GM12878 (cell line): ENCODE data around the gene CTNNAL1. TPM values are rescaled to one million over a fixed set of nuclear protein-coding genes. Genes with fewer than 3 reads are reported as not detected.
"Not testable (repeated sequence)": the region's sequence is repeated elsewhere in the genome, so short reads cannot be mapped to it uniquely, and the experiment has no call there.

Experiments used
- ATAC-seq: fragments of 200-7000 bp; cut with Tn5 transposase; 3 replicates; pipeline ENCODE4 v1.9.1; 2020; ENCODE audit warnings: mild to moderate bottlenecking, moderate library complexity
- BruUV-seq: library from RNA; stranded (reverse); fragments of 400-500 nt; replicated peaks from 2 replicates; lab custom pipeline; 2021; lab: Mats Ljungman, UMichigan
- CTCF ChIA-PET: fragments of 300-600 bp; sonication (Branson Sonifier 250); formaldehyde crosslinking; extraction: SDS; loops from one replicate; lab custom pipeline; 2021; ENCODE audit warnings: inconsistent platforms; lab: Yijun Ruan, JAX
- POLR2A ChIA-PET: fragments of 350-600 bp; formaldehyde crosslinking; extraction: SDS; loops from one replicate; lab custom pipeline; 2021; ENCODE audit warnings: inconsistent platforms; lab: Charles Lee
- RAD21 ChIA-PET: fragments of 300-600 bp; sonication (Branson Sonifier 250); formaldehyde crosslinking; loops from one replicate; lab custom pipeline; 2023; ENCODE audit warnings: antibody characterized with exemption; ENCODE audit not compliant: unreplicated experiment; lab: Charles Lee
- SMC1A ChIA-PET: fragments of 300-600 bp; sonication (Branson Sonifier 250); formaldehyde crosslinking; loops from one replicate; lab custom pipeline; 2023; ENCODE audit not compliant: unreplicated experiment, uncharacterized antibody; lab: Charles Lee
- DNase-seq: peaks from one replicate; pipeline ENCODE4 v3.0.0-alpha.2; 2011; ENCODE audit warnings: low read depth, low spot score
- FAIRE-seq: peaks from 3 replicates; lab custom pipeline; 2011; peaks lifted over from hg19 to GRCh38; lab: Jason Lieb, UNC
- H2AFZ ChIP-seq: 2 replicates; pipeline ENCODE4 v1.6.0; 2011; ENCODE audit warnings: low read depth, low read length, control low read depth; ENCODE audit not compliant: control insufficient read depth
- H3K27ac ChIP-seq: 2 replicates; pipeline ENCODE4 v1.5.1; 2011; ENCODE audit warnings: control low read depth; ENCODE audit not compliant: control insufficient read depth, insufficient read depth
- H3K27me3 ChIP-seq, 2 experiments: replicated peaks in 1 of 2; 2 replicates each; pipeline versions ENCODE4 v1.6.0 to v1.6.1; 2011; ENCODE audit warnings: low read length in 1 of 2; ENCODE audit not compliant: control insufficient read depth in 2 of 2, insufficient read depth in 2 of 2
- H3K36me3 ChIP-seq, 2 experiments: 2 replicates each; pipeline ENCODE4 v1.5.1; 2011; ENCODE audit warnings: low read length in 1 of 2; ENCODE audit not compliant: control insufficient read depth in 2 of 2, insufficient read depth in 2 of 2
- H3K4me1 ChIP-seq: 2 replicates; pipeline ENCODE4 v1.6.1; 2011; ENCODE audit warnings: mild to moderate bottlenecking, low read length, moderate library complexity, mixed read lengths; ENCODE audit not compliant: control insufficient read depth, insufficient read depth
- H3K4me2 ChIP-seq: 2 replicates; pipeline ENCODE4 v1.6.0; 2011; ENCODE audit warnings: control low read depth; ENCODE audit not compliant: control insufficient read depth, insufficient read depth
- H3K4me3 ChIP-seq: fragments of 200-600 bp; sonication (generic); 2 replicates; pipeline ENCODE4 v1.5.1; 2016
- H3K79me2 ChIP-seq: 2 replicates; pipeline ENCODE4 v1.6.0; 2011; ENCODE audit warnings: low read length; ENCODE audit not compliant: control insufficient read depth, insufficient read depth
- H3K9ac ChIP-seq: 2 replicates; pipeline ENCODE4 v1.8.0; 2011; ENCODE audit warnings: low read length, control low read depth, mixed read lengths; ENCODE audit not compliant: control insufficient read depth, insufficient read depth
- H3K9me3 ChIP-seq: replicated peaks from 3 replicates; pipeline ENCODE4 v1.5.1; 2011; ENCODE audit warnings: mild to moderate bottlenecking, low read length; ENCODE audit not compliant: control insufficient read depth, insufficient read depth
- H4K20me1 ChIP-seq: 2 replicates; pipeline ENCODE4 v1.6.0; 2011; ENCODE audit not compliant: control insufficient read depth, insufficient read depth
- ASH2L ChIP-seq: fragments of 300-600, 200-600 bp; sonication (generic); IDR thresholded peaks from 2 replicates; pipeline ENCODE4 v1.6.1; 2017; ENCODE audit warnings: low read depth, mild to moderate bottlenecking, borderline replicate concordance
- DPF2 ChIP-seq: fragments of 450-650 bp; IDR thresholded peaks from 2 replicates; pipeline ENCODE4 v1.6.1; 2017; ENCODE audit warnings: mild to moderate bottlenecking
- IKZF2 ChIP-seq, 2 experiments: fragments of 450-650 bp; IDR thresholded peaks; 2 replicates each; pipeline ENCODE4 v1.6.1; 2017; ENCODE audit warnings: mild to moderate bottlenecking in 2 of 2, moderate library complexity in 2 of 2
- NR2F1 ChIP-seq: fragments of 450-650 bp; conservative IDR thresholded peaks from 2 replicates; pipeline ENCODE4 v1.6.1; 2017; ENCODE audit warnings: mild to moderate bottlenecking
- SMARCA5 ChIP-seq: fragments of 450-650 bp; IDR thresholded peaks from 2 replicates; pipeline ENCODE4 v1.6.1; 2017; ENCODE audit warnings: mild to moderate bottlenecking
- SREBF1 ChIP-seq: IDR thresholded peaks from 2 replicates; pipeline ENCODE4 v1.6.1; 2012; ENCODE audit warnings: mild to moderate bottlenecking, low read length
- USF1 ChIP-seq: IDR thresholded peaks from 2 replicates; pipeline ENCODE4 v1.6.1; 2011; ENCODE audit warnings: borderline replicate concordance, low read depth, mild to moderate bottlenecking, moderate library complexity, mixed read lengths, low read length; ENCODE audit not compliant: insufficient read depth; ENCODE audit errors: extremely low read length
- ZBED1 ChIP-seq: IDR thresholded peaks from 2 replicates; pipeline ENCODE4 v1.6.1; 2016; ENCODE audit warnings: borderline replicate concordance
- WGBS: methylation state at CpG from one replicate; pipeline ENCODE4 v1.1.6; 2016; ENCODE audit warnings: low lambda C conversion rate; ENCODE audit not compliant: insufficient replicate concordance, insufficient coverage; ENCODE audit errors: missing lambda C conversion rate; 5-methylcytosine and 5-hydroxymethylcytosine counted together
- in situ Hi-C: fragments of 300-500 bp; cut with MboI; formaldehyde crosslinking; loops from 9 replicates; pipeline ENCODE4 v1.14.3; 2018; ENCODE audit warnings: mixed read lengths
- intact Hi-C: fragments of 100-400 bp; cut with micrococcal nuclease; formaldehyde crosslinking; loops from one replicate; pipeline ENCODE4 v1.14.2; 2022; ENCODE audit not compliant: unreplicated experiment
- polyA plus RNA-seq, 11 experiments: library from polyadenylated mRNA; depleted of rRNA in 4 of 11; unstranded in 6 of 11; stranded (reverse) in 5 of 11; fragments of >200 nt; fragmentation: Nextera tagmentation in 4 of 11; fragmentation: Illumina TruSeq in 1 of 11; extraction: Ambion mirVana in 4 of 11; extraction: Trizol in 1 of 11; gene quantifications; 1 replicate in 1 of 11; 2 replicates in 10 of 11; pipeline versions ENCODE4 v1.2.1 to v1.2.3, GENCODE V29; 2011 to 2016; ENCODE audit warnings: inconsistent platforms in 2 of 11, missing spikeins in 2 of 11, low read depth in 1 of 11
- total RNA-seq, 4 experiments: library from RNA; depleted of rRNA in 3 of 4; stranded (reverse); fragments of >200 nt in 3 of 4; fragmentation: Illumina TruSeq in 1 of 4; extraction: Trizol in 1 of 4; gene quantifications; 2 replicates each; pipeline versions ENCODE4 v1.2.1 to v1.2.3, GENCODE V29; 2013 to 2021

CTNNAL1 gene
- total and polyA plus RNA-seq, 10 of the 15 experiments (the other 5 are each of a cell fraction or from before 2014, with no cell fraction given): 16.3 to 82.5 (median 45.2) TPM

- TF ChIP-seq ZBED1 (no peak), NR2F1 (no peak), SMARCA5 (no peak), DPF2 (no peak), IKZF2 (IDR thresholded peaks at IDR 0.05) (no peak)
Measured at GRCh38 chr9:109060191-109060590, 46.9 kb upstream of the CTNNAL1 start (continued).

- not testable (repeated sequence) for FAIRE-seq
- peaks cover 9 to 35% of the 10 kb centered on the region in 2 experiments for H3K36me3 ChIP-seq
Measured at GRCh38 chr9:109053121-109053520, 39.8 kb upstream of the CTNNAL1 start.

GRCh38 chr9:109052416-109052815 lies 39.1 kb upstream of the CTNNAL1 start:
- Histone ChIP-seq H3K27ac (no peak overlapping the region), H2AFZ (no peak overlapping the region), H3K36me3 (peaks cover 9 to 39% of the 10 kb centered on the region in 2 experiments), H3K9ac (no peak overlapping the region), H3K79me2 (no peaks in the 10 kb centered on the region), H3K27me3 (no peaks in the 10 kb centered on the region), H3K4me2 (no peak overlapping the region), H3K4me3 (no peak overlapping the region), H3K4me1 (no peaks in the 10 kb centered on the region), H3K9me3 (no peaks in the 10 kb centered on the region), H4K20me1 (no peaks in the 10 kb centered on the region)
- POLR2A ChIA-PET: interaction anchor here (0.6 kb wide), 1 partner anchor 545 kb away, joined by 4 read pairs; no protein-coding TSS in a partner anchor
- no peak for TF ChIP-seq SREBF1
- no peak for TF ChIP-seq ASH2L
- no peak for TF ChIP-seq USF1
- CTCF ChIA-PET: interaction anchor here (1.5 kb wide), 1 partner anchor 9 kb away, joined by 4 read pairs; no protein-coding TSS in a partner anchor
- SMC1A ChIA-PET: interaction anchor here (1.1 kb wide), 1 partner anchor 9 kb away, joined by 4 read pairs; no protein-coding TSS in a partner anchor
- BruUV-seq: no TSS peak
- intact Hi-C loops: no loop called here
- WGBS: 84% methylated on average over 2 of the region's 2 CpGs
- RAD21 ChIA-PET: interaction anchor here (0.7 kb wide), 1 partner anchor 34 kb away, joined by 3 read pairs; no protein-coding TSS in a partner anchor
- ATAC-seq (no peak), FAIRE-seq (no peak), DNase-seq (no peak)
- in situ Hi-C loops: no loop called here

More at GRCh38 chr9:109053121-109053520, 39.8 kb upstream of the CTNNAL1 start:
- in situ Hi-C loops, H3K79me2 ChIP-seq, POLR2A ChIA-PET, H3K9me3 ChIP-seq, H3K4me1 ChIP-seq, H3K27ac ChIP-seq, H3K27me3 ChIP-seq, H3K9ac ChIP-seq, DNase-seq, H2AFZ ChIP-seq, ATAC-seq, H3K4me3 ChIP-seq, BruUV-seq, intact Hi-C loops, H3K4me2 ChIP-seq, H4K20me1 ChIP-seq, RAD21 ChIA-PET: not testable (repeated sequence)
- WGBS: 98% methylated on average over 4 of the region's 4 CpGs
- SMC1A ChIA-PET: interaction anchor here (1.5 kb wide), 1 partner anchor 9 kb away, joined by 4 read pairs; no protein-coding TSS in a partner anchor
- CTCF ChIA-PET: interaction anchor here (1.2 kb wide), 1 partner anchor 19 kb away, joined by 3 read pairs; no protein-coding TSS in a partner anchor
